Lung (tissue), 12 donors: ENCODE results near the gene CMPK1. TPM values are rescaled to one million over a fixed set of nuclear protein-coding genes. Genes with fewer than 3 reads are reported as not detected.
A peak's percentile ranks its signal among the peaks of the same experiment; 100 is the strongest.

Experiments
- ATAC-seq: fragments of 200-7000 bp; cut with Tn5 transposase; one replicate; pipeline ENCODE4 v1.9.1; 2020; ENCODE audit warnings: moderate number of reproducible peaks; ENCODE audit not compliant: insufficient read depth, low FRiP score
- DNase-seq, 3 donors: peaks; one replicate each; pipeline ENCODE4 v3.0.0-alpha.2; 2013 to 2017
- H3K27ac ChIP-seq, 2 donors: one replicate each; pipeline ENCODE4 v1.5.1; 2013; ENCODE audit warnings: mild to moderate bottlenecking in 2 of 2, moderate library complexity in 2 of 2, control low read depth in 1 of 2, inconsistent platforms in 1 of 2, low read depth in 1 of 2, low read length in 1 of 2
- H3K27me3 ChIP-seq, 3 donors: one replicate each; pipeline ENCODE4 v1.5.1; 2013; ENCODE audit warnings: low read length in 2 of 3; ENCODE audit not compliant: control insufficient read depth in 3 of 3, insufficient read depth in 3 of 3
- H3K36me3 ChIP-seq, 4 donors: one replicate each; pipeline ENCODE4 v1.5.1; 2013; ENCODE audit warnings: low read length in 4 of 4, mild to moderate bottlenecking in 1 of 4, moderate library complexity in 1 of 4; ENCODE audit not compliant: control insufficient read depth in 4 of 4, insufficient read depth in 4 of 4
- H3K4me1 ChIP-seq, 5 donors: one replicate each; pipeline ENCODE4 v1.5.1; 2013; ENCODE audit warnings: low read length in 5 of 5, mild to moderate bottlenecking in 2 of 5, moderate library complexity in 1 of 5; ENCODE audit not compliant: control insufficient read depth in 5 of 5, insufficient read depth in 5 of 5
- H3K4me3 ChIP-seq: one replicate; pipeline ENCODE4 v1.5.1; 2013; ENCODE audit warnings: mild to moderate bottlenecking, control low read depth, moderate library complexity
- H3K9ac ChIP-seq, 2 donors: one replicate each; pipeline ENCODE4 v1.5.1; 2013; ENCODE audit warnings: low read length in 2 of 2, control low read depth in 1 of 2; ENCODE audit not compliant: insufficient read depth in 1 of 2
- H3K9me3 ChIP-seq, 4 donors: one replicate each; pipeline ENCODE4 v1.5.1; 2013; ENCODE audit warnings: low read length in 3 of 4, mild to moderate bottlenecking in 1 of 4, moderate library complexity in 1 of 4; ENCODE audit not compliant: control insufficient read depth in 4 of 4, insufficient read depth in 3 of 4
- CTCF ChIP-seq: IDR thresholded peaks from 2 replicates; pipeline ENCODE4 v1.5.1; 2012; ENCODE audit warnings: mild to moderate bottlenecking; ENCODE audit errors: control extremely low read depth, extremely low read depth
- WGBS, 2 donors: extraction: QIAGEN DNeasy Blood & Tissue Kit; methylation state at CpG; one replicate each; pipeline ENCODE4 v1.1.7; 2013; 5-methylcytosine and 5-hydroxymethylcytosine counted together
- polyA plus RNA-seq, 2 donors: library from polyadenylated mRNA; stranded (reverse); fragments of 200-250 nt; gene quantifications; one replicate each; pipeline ENCODE4 v1.2.1, GENCODE V29; 2013
- total RNA-seq, 2 donors: library from RNA; depleted of rRNA in 1 of 2; stranded (reverse); fragments of >200 nt in 1 of 2; gene quantifications; one replicate each; pipeline ENCODE4 v1.2.1, GENCODE V29; 2014 to 2021
- donor health status: control.
- donor health status: control.
- donor health status: Bipolar disorder and iron deficiency.
- donor health status: healthy.
- donor health status: DM: yes; HTN: yes; CAD: no.

The CMPK1 gene
- total and polyA plus RNA-seq, 4 donors: 63.9 to 106 (median 85.3) TPM

- no peaks in the 10 kb centered on the region for H3K27me3 ChIP-seq
- no peak overlapping the region for H3K27ac ChIP-seq
- whole genome bisulfite sequencing, 2 donors: 97% methylated on average over 5 of the region's 5 CpGs
- DNase-seq: no peak
- H3K4me3 ChIP-seq: no peak overlapping the region
- H3K9me3 ChIP-seq: peaks cover 0 to 2% (median 0%) of the 10 kb centered on the region in 4 donors
- peaks cover 0 to 3% (median 0%) of the 10 kb centered on the region in 4 donors for H3K36me3 ChIP-seq
- no peak for TF ChIP-seq CTCF
- no peak for ATAC-seq
- no peak overlapping the region for H3K9ac ChIP-seq
- peaks cover 0 to 13% (median 0%) of the 10 kb centered on the region in 5 donors for H3K4me1 ChIP-seq
These were observed 52.7 kb downstream of the CMPK1 start for GRCh38 chr1:47386268-47386667.

- peaks cover 0 to 3% (median 0%) of the 10 kb centered on the region in 4 donors for H3K36me3 ChIP-seq
- no peaks in the 10 kb centered on the region for H3K27me3 ChIP-seq
- no peak overlapping the region for H3K4me3 ChIP-seq
- ATAC-seq (no peak), DNase-seq (peak; percentile 37 to 70 (median 62))
- no peak for TF ChIP-seq CTCF
- H3K4me1 ChIP-seq: peaks cover 0 to 13% (median 0%) of the 10 kb centered on the region in 5 donors
- H3K9ac ChIP-seq: no peak overlapping the region
- H3K9me3 ChIP-seq: peaks cover 0 to 2% (median 0%) of the 10 kb centered on the region in 4 donors
- H3K27ac ChIP-seq: no peak overlapping the region
- 38 to 49% methylated on average over 10 of the region's 10 CpGs for WGBS, 2 donors
These were observed 54.7 kb downstream of the CMPK1 start for GRCh38 chr1:47388030-47388890.

- Histone ChIP-seq H3K27ac (no peak overlapping the region), H3K27me3 (no peaks in the 10 kb centered on the region), H3K4me3 (no peak overlapping the region), H3K4me1 (peaks cover 0 to 13% (median 0%) of the 10 kb centered on the region in 5 donors), H3K9ac (no peak overlapping the region), H3K9me3 (peaks cover 0 to 2% (median 0%) of the 10 kb centered on the region in 4 donors), H3K36me3 (no peaks in the 10 kb centered on the region)
- 29 to 32% methylated on average over 3 of the region's 3 CpGs for WGBS, 2 donors
- DNase-seq (peak; percentile 74 to 75 (median 74)), ATAC-seq (peak; percentile 87)
- TF ChIP-seq CTCF: peak; percentile 38
These were observed 55.3 kb downstream of the CMPK1 start for GRCh38 chr1:47388891-47389238.
